K562 (cell line): Measurements from ENCODE around the gene ILF3. TPM values are rescaled to one million over a fixed set of nuclear protein-coding genes. Genes with fewer than 3 reads are reported as not detected.

Source experiments
- CC2D1A ChIP-seq: fragments of 450-650 bp; IDR thresholded peaks from 2 replicates; pipeline ENCODE4 v1.6.1; 2017; ENCODE audit warnings: mild to moderate bottlenecking
- ELF1 ChIP-seq: fragments of 200-800 bp; sonication (Bioruptor generic); IDR thresholded peaks from 2 replicates; pipeline ENCODE4 v1.6.1; 2016; ENCODE audit warnings: missing genetic modification characterization, missing compliant biosample characterization
- HIVEP1 ChIP-seq: fragments of 250-450 bp; sonication (Bioruptor Pico); IDR thresholded peaks from 2 replicates; pipeline ENCODE4 v1.4.0; 2020; ENCODE audit warnings: mild to moderate bottlenecking
- MYBL2 ChIP-seq, 2 experiments: fragments of 450-650 bp in 1 of 2; sonication (generic) in 1 of 2; formaldehyde crosslinking in 1 of 2; IDR thresholded peaks; 2 replicates each; pipeline versions ENCODE4 v1.6.1 to v1.8.1; 2017 to 2022; ENCODE audit warnings: borderline replicate concordance in 1 of 2, inconsistent platforms in 1 of 2, low read depth in 1 of 2, mild to moderate bottlenecking in 1 of 2, missing genetic modification reagents in 1 of 2, moderate library complexity in 1 of 2
- MYNN ChIP-seq, 2 experiments: sonication (generic); formaldehyde crosslinking in 1 of 2; IDR thresholded peaks; 2 replicates each; pipeline versions ENCODE4 v1.5.0 to v1.6.1; 2016 to 2020; ENCODE audit warnings: antibody characterized with exemption in 1 of 2, missing genetic modification reagents in 1 of 2
- NCOR1 ChIP-seq: fragments of 450-650 bp; IDR thresholded peaks from 2 replicates; pipeline ENCODE4 v1.6.1; 2016; ENCODE audit warnings: mild to moderate bottlenecking, moderate library complexity
- NRF1 ChIP-seq, 2 experiments: fragments of 450-650 bp; IDR thresholded peaks in 1 of 2; conservative IDR thresholded peaks in 1 of 2; 2 replicates each; pipeline ENCODE4 v1.6.1; 2014; ENCODE audit warnings: mild to moderate bottlenecking in 2 of 2
- RBM14 ChIP-seq: fragments of 200-400 bp; formaldehyde crosslinking; IDR thresholded peaks from 2 replicates; pipeline ENCODE4 v1.6.1; 2018; ENCODE audit warnings: low read depth, mild to moderate bottlenecking, low read length, moderate library complexity, borderline replicate concordance; ENCODE audit not compliant: insufficient read depth
- SIN3A ChIP-seq, 2 experiments: fragments of 150-350 bp in 1 of 2; IDR thresholded peaks; 2 replicates each; pipeline ENCODE4 v1.6.1; 2011 to 2016; ENCODE audit warnings: borderline replicate concordance in 2 of 2, low read depth in 2 of 2, low read length in 2 of 2, mild to moderate bottlenecking in 2 of 2, moderate library complexity in 2 of 2; ENCODE audit not compliant: control insufficient read depth in 1 of 2
- SNIP1 ChIP-seq: fragments of 450-650 bp; IDR thresholded peaks from 2 replicates; pipeline ENCODE4 v1.7.1; 2017; ENCODE audit warnings: low read depth, mild to moderate bottlenecking
- YY1 ChIP-seq, 3 experiments: IDR thresholded peaks; 2 replicates each; pipeline ENCODE4 v1.6.1; 2011; ENCODE audit warnings: low read length in 2 of 3, mild to moderate bottlenecking in 2 of 3, moderate library complexity in 2 of 3, borderline replicate concordance in 1 of 3, control low read depth in 1 of 3, low read depth in 1 of 3; ENCODE audit not compliant: insufficient read depth in 3 of 3, insufficient replicate concordance in 2 of 3, control insufficient read depth in 1 of 3, insufficient read length in 1 of 3; ENCODE audit errors: extremely low read depth in 1 of 3
- ZNF561 ChIP-seq: fragments of 450-650 bp; formaldehyde crosslinking; conservative IDR thresholded peaks from 2 replicates; pipeline ENCODE4 v1.4.0; 2020; ENCODE audit warnings: mild to moderate bottlenecking, moderate library complexity
- polyA plus RNA-seq, 8 experiments: library from polyadenylated mRNA; depleted of rRNA in 4 of 8; stranded (reverse) in 5 of 8; unstranded in 3 of 8; fragments of >200 nt; fragmentation: Nextera tagmentation in 2 of 8; fragmentation: Illumina TruSeq in 1 of 8; extraction: Ambion mirVana in 2 of 8; extraction: Trizol in 1 of 8; gene quantifications; 2 replicates each; pipeline versions ENCODE4 v1.2.1 to v1.2.3, GENCODE V29; 2011 to 2014; ENCODE audit warnings: inconsistent platforms in 1 of 8, missing spikeins in 1 of 8
- total RNA-seq, 7 experiments: library from RNA; depleted of rRNA in 6 of 7; stranded (reverse); fragments of >200 nt in 6 of 7; fragmentation: Illumina TruSeq in 2 of 7; extraction: Trizol in 2 of 7; gene quantifications; 2 replicates each; pipeline versions ENCODE4 v1.2.1 to v1.2.3, GENCODE V29; 2011 to 2021; ENCODE audit warnings: low replicate concordance in 1 of 7
- TF ChIP-seq, protein P1 (sequence below): IDR thresholded peaks from 2 replicates; pipeline ENCODE4 v1.6.1; 2011; ENCODE audit not compliant: insufficient read length; ENCODE audit errors: extremely low read depth
- TF ChIP-seq, protein P2 (sequence below): fragments of 250-450 bp; sonication (Bioruptor Pico); IDR thresholded peaks from 2 replicates; pipeline ENCODE4 v1.4.0; 2020
- TF ChIP-seq, protein P3 (sequence below): fragments of 450-650 bp; IDR thresholded peaks from 2 replicates; pipeline ENCODE4 v1.6.1; 2016; ENCODE audit warnings: low read depth, mild to moderate bottlenecking, moderate library complexity

The ILF3 gene
- total and polyA plus RNA-seq, 9 of the 15 experiments (the other 6 are each of a cell fraction or from before 2014, with no cell fraction given) = 26.0 to 453 (median 175) TPM

DNA sequence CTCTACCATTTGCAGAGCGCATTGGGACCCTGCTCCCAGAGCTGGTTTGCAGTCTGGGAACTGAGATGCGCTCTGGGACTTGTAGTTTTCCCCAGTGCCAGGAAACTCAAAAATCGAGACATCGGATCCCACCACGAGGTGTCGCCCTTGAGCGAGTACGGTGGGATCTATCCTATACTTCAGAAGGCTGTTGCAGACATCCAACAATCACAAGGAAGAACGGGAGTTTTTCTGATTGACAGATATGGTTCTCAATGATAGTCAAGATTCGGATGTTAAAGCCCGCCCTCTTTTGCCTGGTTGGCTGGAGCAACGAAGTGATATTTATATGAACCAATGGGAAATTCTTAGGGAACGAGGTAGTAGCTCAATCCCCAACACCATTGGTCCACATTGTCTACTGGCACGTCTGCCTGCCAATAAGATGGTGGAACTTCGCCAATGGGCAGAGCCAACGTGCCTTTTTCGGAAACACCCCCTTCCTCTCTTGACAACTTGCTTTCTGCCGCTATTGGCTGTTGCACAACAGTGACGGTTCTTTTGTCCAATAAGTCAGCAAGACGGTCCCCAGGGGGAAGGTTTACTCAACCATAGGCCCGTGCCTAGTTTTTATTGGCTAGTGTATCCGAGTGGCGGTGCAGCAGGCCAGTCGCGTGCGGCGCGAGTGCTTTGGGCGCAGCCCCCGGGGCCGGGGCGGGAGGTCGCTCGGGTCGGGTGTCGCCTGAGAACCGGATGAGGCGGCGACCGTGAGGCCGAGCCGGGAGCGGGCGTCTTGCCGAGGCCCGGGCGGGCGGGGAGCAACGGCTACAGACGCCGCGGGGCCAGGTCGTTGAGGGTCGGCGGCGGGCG, 63.4 kb downstream of the ILF3 start, which contains the start of gene DNM2 (continued):
- peak in 2 of 3 experiments; percentile 0 to 50 for TF ChIP-seq YY1 (IDR thresholded peaks at IDR 0.05; ENCODE audit: borderline replicate concordance in 1 of 3, control insufficient read depth in 1 of 3, extremely low read depth in 1 of 3, insufficient read depth in 3 of 3, insufficient read length in 1 of 3, insufficient replicate concordance in 2 of 3, low read depth in 1 of 3, low read length in 2 of 3)
- TF ChIP-seq HIVEP1 (CRISPR knock-in tag) = no peak
- TF ChIP-seq, protein P1, sequence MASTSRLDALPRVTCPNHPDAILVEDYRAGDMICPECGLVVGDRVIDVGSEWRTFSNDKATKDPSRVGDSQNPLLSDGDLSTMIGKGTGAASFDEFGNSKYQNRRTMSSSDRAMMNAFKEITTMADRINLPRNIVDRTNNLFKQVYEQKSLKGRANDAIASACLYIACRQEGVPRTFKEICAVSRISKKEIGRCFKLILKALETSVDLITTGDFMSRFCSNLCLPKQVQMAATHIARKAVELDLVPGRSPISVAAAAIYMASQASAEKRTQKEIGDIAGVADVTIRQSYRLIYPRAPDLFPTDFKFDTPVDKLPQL = no peak
- TF ChIP-seq SNIP1 = no peak
- no peak for TF ChIP-seq RBM14
- TF ChIP-seq, protein P2, sequence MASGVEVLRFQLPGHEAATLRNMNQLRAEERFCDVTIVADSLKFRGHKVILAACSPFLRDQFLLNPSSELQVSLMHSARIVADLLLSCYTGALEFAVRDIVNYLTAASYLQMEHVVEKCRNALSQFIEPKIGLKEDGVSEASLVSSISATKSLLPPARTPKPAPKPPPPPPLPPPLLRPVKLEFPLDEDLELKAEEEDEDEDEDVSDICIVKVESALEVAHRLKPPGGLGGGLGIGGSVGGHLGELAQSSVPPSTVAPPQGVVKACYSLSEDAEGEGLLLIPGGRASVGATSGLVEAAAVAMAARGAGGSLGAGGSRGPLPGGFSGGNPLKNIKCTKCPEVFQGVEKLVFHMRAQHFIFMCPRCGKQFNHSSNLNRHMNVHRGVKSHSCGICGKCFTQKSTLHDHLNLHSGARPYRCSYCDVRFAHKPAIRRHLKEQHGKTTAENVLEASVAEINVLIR = peak; percentile 78
- TF ChIP-seq NRF1 (conservative IDR thresholded peaks at IDR 0.05 in 1 of 2, IDR thresholded peaks at IDR 0.05 in 1 of 2) = peak; percentile 70 to 75
- TF ChIP-seq MYNN (IDR thresholded peaks at IDR 0.05) = no peak
- no peak for TF ChIP-seq MYNN (CRISPR knock-in tag; IDR thresholded peaks at IDR 0.05)
- no peak for TF ChIP-seq NCOR1
- TF ChIP-seq SIN3A (IDR thresholded peaks at IDR 0.05; ENCODE audit: borderline replicate concordance in 2 of 2, control insufficient read depth in 1 of 2, low read depth in 2 of 2, low read length in 2 of 2) = peak; percentile 27 to 56; a peak in 1 of 4 replicates
- TF ChIP-seq CC2D1A = peak; percentile 71; the same call in 1 of the 2 replicates
- TF ChIP-seq, protein P3, sequence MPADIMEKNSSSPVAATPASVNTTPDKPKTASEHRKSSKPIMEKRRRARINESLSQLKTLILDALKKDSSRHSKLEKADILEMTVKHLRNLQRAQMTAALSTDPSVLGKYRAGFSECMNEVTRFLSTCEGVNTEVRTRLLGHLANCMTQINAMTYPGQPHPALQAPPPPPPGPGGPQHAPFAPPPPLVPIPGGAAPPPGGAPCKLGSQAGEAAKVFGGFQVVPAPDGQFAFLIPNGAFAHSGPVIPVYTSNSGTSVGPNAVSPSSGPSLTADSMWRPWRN = peak; percentile 93
- TF ChIP-seq ZNF561 (CRISPR knock-in tag) = no peak
- TF ChIP-seq ELF1 (tag) = peak; percentile 87
- TF ChIP-seq MYBL2 (IDR thresholded peaks at IDR 0.05; ENCODE audit: low read depth) = no peak; the same call in 1 of the 2 replicates
- no peak for TF ChIP-seq MYBL2 (CRISPR knock-in tag; IDR thresholded peaks at IDR 0.05; ENCODE audit: borderline replicate concordance)
